Panc1 (cell line): ENCODE results near the gene ZNF57. TPM values are rescaled to one million over a fixed set of nuclear protein-coding genes. Genes with fewer than 3 reads are reported as not detected.

Experiments
- ATAC-seq: fragments of 200-7000 bp; cut with Tn5 transposase; 2 replicates; pipeline ENCODE4 v1.9.1; 2020; ENCODE audit warnings: mild to moderate bottlenecking, moderate library complexity
- BruUV-seq: library from RNA; stranded (reverse); fragments of 400-500 nt; replicated peaks from 2 replicates; lab custom pipeline; 2021; lab: Mats Ljungman, UMichigan
- CTCF ChIA-PET: fragments of 300-600 bp; sonication (Branson Sonifier 250); formaldehyde crosslinking; loops from one replicate; lab custom pipeline; 2022; ENCODE audit warnings: antibody characterized with exemption; lab: Charles Lee
- POLR2A ChIA-PET: fragments of 300-600 bp; sonication (Branson Sonifier 250); formaldehyde crosslinking; loops from one replicate; lab custom pipeline; 2022; ENCODE audit warnings: antibody characterized with exemption; lab: Charles Lee
- DNase-seq: peaks from one replicate; pipeline ENCODE4 v3.0.0-alpha.2; 2010; ENCODE audit warnings: low read depth, low spot score
- H3K27ac ChIP-seq: 2 replicates; pipeline ENCODE4 v1.5.1; 2011; ENCODE audit warnings: mild to moderate bottlenecking, low read length, inconsistent platforms
- H3K27me3 ChIP-seq: fragments of 200-500 bp; sonication (Bioruptor generic); 2 replicates; pipeline ENCODE4 v1.6.0; 2014; ENCODE audit warnings: low read length, inconsistent platforms; ENCODE audit not compliant: control insufficient read depth, insufficient read depth
- H3K36me3 ChIP-seq: fragments of 200-500 bp; sonication (Bioruptor generic); 2 replicates; pipeline ENCODE4 v1.5.1; 2014; ENCODE audit warnings: inconsistent platforms, mild to moderate bottlenecking, low read length, moderate library complexity; ENCODE audit not compliant: control insufficient read depth, insufficient read depth
- H3K4me1 ChIP-seq: 2 replicates; pipeline ENCODE4 v1.5.1; 2011; ENCODE audit warnings: inconsistent platforms, mild to moderate bottlenecking, low read length, moderate library complexity; ENCODE audit not compliant: control insufficient read depth, insufficient read depth
- H3K4me3 ChIP-seq, 2 experiments: 2 replicates each; pipeline ENCODE4 v1.5.1; 2011 to 2012; ENCODE audit warnings: low read depth in 2 of 2, low read length in 2 of 2, mild to moderate bottlenecking in 2 of 2, inconsistent platforms in 1 of 2, moderate library complexity in 1 of 2
- H3K9me3 ChIP-seq: fragments of 200-500 bp; sonication (Bioruptor generic); 2 replicates; pipeline ENCODE4 v1.5.1; 2014; ENCODE audit warnings: low read depth, mild to moderate bottlenecking, inconsistent platforms, low read length, moderate library complexity; ENCODE audit not compliant: control insufficient read depth, insufficient read depth
- CTCF ChIP-seq: fragments of 450-650 bp; IDR thresholded peaks from 2 replicates; pipeline ENCODE4 v1.5.1; 2017; ENCODE audit warnings: mild to moderate bottlenecking
- POLR2AphosphoS5 ChIP-seq: IDR thresholded peaks from 2 replicates; pipeline ENCODE4 v1.6.1; 2012; ENCODE audit warnings: mild to moderate bottlenecking, low read depth, low read length, moderate library complexity
- REST ChIP-seq, 2 experiments: IDR thresholded peaks; 2 replicates each; pipeline ENCODE4 v1.6.1; 2011 to 2012; ENCODE audit warnings: low read depth in 2 of 2, control low read depth in 1 of 2, low read length in 1 of 2, mild to moderate bottlenecking in 1 of 2, moderate library complexity in 1 of 2; ENCODE audit not compliant: insufficient read depth in 1 of 2
- SIN3A ChIP-seq: IDR thresholded peaks from 2 replicates; pipeline ENCODE4 v1.6.1; 2012; ENCODE audit warnings: low read depth, mild to moderate bottlenecking, low read length, moderate library complexity, borderline replicate concordance; ENCODE audit not compliant: insufficient read depth
- TCF7L2 ChIP-seq: IDR thresholded peaks from 2 replicates; pipeline ENCODE4 v1.6.1; 2011; ENCODE audit warnings: mild to moderate bottlenecking, low read depth, low read length, inconsistent platforms
- in situ Hi-C: cut with HindIII; loops from 2 replicates; pipeline ENCODE4 v1.10.0; 2016; ENCODE audit warnings: low sequenced_read_pairs, low pct_unique_long_range_greater_than_20kb
- intact Hi-C: fragments of 100-400 bp; cut with micrococcal nuclease; formaldehyde crosslinking; loops from one replicate; pipeline ENCODE4 v1.10.0; 2022; ENCODE audit not compliant: unreplicated experiment
- total RNA-seq: library from RNA; stranded (reverse); gene quantifications from one replicate; pipeline ENCODE4 v1.2.1, GENCODE V29; 2021; ENCODE audit not compliant: unreplicated experiment

Gene ZNF57
- total RNA-seq, 1 experiment from 2014 or later = 4.9 TPM

GRCh38 chr19:2945575-2946184 is 45.0 kb downstream of the ZNF57 start:
- TSS peak; percentile 51 for BruUV-seq
- Histone ChIP-seq H3K27ac (peak overlapping the region; percentile 81), H3K9me3 (no peaks in the 10 kb centered on the region), H3K4me3 (peak overlapping the region; percentile 73 to 88), H3K36me3 (peaks cover 8% of the 10 kb centered on the region; the same call in 1 of the 2 replicates), H3K27me3 (no peaks in the 10 kb centered on the region), H3K4me1 (peaks cover 5% of the 10 kb centered on the region; the same call in 1 of the 2 replicates)
- ChIA-PET CTCF (no interaction called here), POLR2A (no interaction called here)
- intact Hi-C loops (no loop called here), in situ Hi-C loops (no loop called here)
- DNase-seq (no peak), ATAC-seq (no peak)
- TF ChIP-seq POLR2AphosphoS5 (no peak), CTCF (no peak), REST (IDR thresholded peaks at IDR 0.05; ENCODE audit: insufficient read depth in 1 of 2, low read depth in 2 of 2, low read length in 1 of 2) (no peak), SIN3A (no peak), TCF7L2 (no peak)

- TF ChIP-seq REST (IDR thresholded peaks at IDR 0.05; ENCODE audit: insufficient read depth in 1 of 2, low read depth in 2 of 2, low read length in 1 of 2) = no peak
- TF ChIP-seq CTCF = no peak
- no peak for TF ChIP-seq POLR2AphosphoS5
- no peak for TF ChIP-seq SIN3A
- TF ChIP-seq TCF7L2 = no peak
- ATAC-seq = peak; percentile 2; the same call in 1 of the 2 replicates
- POLR2A ChIA-PET = interaction anchor here (0.6 to 1.0 kb wide), 2 partner anchors 86 to 549 kb away, joined by 4 to 10 read pairs; no protein-coding TSS in a partner anchor
- H3K27ac ChIP-seq = peak overlapping the region; percentile 96
- peak overlapping the region; percentile 76 to 95 for H3K4me3 ChIP-seq
- intact Hi-C loops = loop anchor here (2.0 to 10.0 kb wide), 2 partner anchors 175 to 213 kb away; no protein-coding TSS in a partner anchor
- H3K4me1 ChIP-seq = peaks cover 5% of the 10 kb centered on the region; the same call in 1 of the 2 replicates
- CTCF ChIA-PET = interaction anchor here (0.6 to 1.4 kb wide), 6 partner anchors 9 to 179 kb away, joined by 3 to 5 read pairs (median 4); no protein-coding TSS in a partner anchor
- in situ Hi-C loops = no loop called here
- H3K27me3 ChIP-seq = no peaks in the 10 kb centered on the region
- no TSS peak for BruUV-seq
- no peaks in the 10 kb centered on the region for H3K9me3 ChIP-seq
- peaks cover 5% of the 10 kb centered on the region; the same call in 1 of the 2 replicates for H3K36me3 ChIP-seq
- DNase-seq = no peak
Measured at GRCh38 chr19:2949939-2950285, 49.2 kb downstream of the ZNF57 start.
